HG02763 (cell line): ENCODE measurements around the gene SAYSD1.
A peak's percentile ranks its signal among the peaks of the same experiment; 100 is the strongest.
"Not testable (repeated sequence)": the region's sequence is repeated elsewhere in the genome, so short reads cannot be mapped to it uniquely, and the experiment has no call there.

ENCODE experiments used
- ATAC-seq: cut with Tn5 transposase; IDR thresholded peaks from one replicate; pipeline ENCODE4 v1.9.1; 2021; ENCODE audit warnings: mild to moderate bottlenecking, moderate library complexity; ENCODE audit not compliant: unreplicated experiment

SAYSD1 gene

GRCh38 chr6:39114704-39115599, at the start of gene SAYSD1:
SAYSD1 (minus strand) TSS chr6:39115186; CDS start chr6:39115089, 97 bp downstream.
- peak; percentile 92 for ATAC-seq

DNA sequence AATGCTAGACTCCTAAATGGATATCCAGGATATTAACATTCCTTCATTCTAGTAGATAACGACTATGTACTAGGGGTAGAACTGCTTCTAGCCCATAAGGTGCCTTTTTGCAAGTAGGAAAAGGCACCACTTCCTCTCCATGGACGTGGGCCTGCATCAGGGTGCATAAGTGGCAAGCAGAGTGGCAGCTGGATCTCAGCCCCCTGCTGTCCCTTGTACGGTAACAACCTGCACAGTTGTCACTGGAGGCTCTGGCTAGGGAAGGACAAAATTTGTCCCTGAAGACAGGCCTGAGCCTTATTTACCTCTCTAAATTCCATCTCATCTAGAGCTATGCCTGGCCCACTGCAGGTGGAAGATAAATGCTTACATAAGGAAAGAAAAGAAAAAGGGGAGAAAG, 42.5 kb upstream of the SAYSD1 start:
- ATAC-seq, result no peak

DNA sequence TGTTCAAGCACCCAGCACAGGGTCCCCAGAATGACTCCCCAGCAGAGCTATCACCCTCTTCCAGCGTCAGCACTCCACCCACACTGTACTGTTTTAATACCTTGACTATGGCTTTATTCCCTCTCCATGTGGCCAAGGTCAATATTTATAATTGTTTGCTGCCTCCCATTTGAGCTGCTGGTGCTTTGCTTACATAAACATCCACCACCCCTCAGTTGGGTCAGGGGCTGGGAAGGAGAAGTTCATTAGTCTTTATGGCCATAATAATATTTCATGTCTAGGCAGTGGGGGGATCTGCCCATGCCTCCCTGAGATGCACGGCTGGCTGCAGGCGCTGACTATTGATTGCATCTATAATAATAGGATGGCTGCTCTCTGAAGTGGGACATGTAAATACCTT, 41.8 kb upstream of the SAYSD1 start:
- no peak for ATAC-seq

- no peak for ATAC-seq
These were observed 39.7 kb upstream of the SAYSD1 start for GRCh38 chr6:39154705-39155104.

DNA sequence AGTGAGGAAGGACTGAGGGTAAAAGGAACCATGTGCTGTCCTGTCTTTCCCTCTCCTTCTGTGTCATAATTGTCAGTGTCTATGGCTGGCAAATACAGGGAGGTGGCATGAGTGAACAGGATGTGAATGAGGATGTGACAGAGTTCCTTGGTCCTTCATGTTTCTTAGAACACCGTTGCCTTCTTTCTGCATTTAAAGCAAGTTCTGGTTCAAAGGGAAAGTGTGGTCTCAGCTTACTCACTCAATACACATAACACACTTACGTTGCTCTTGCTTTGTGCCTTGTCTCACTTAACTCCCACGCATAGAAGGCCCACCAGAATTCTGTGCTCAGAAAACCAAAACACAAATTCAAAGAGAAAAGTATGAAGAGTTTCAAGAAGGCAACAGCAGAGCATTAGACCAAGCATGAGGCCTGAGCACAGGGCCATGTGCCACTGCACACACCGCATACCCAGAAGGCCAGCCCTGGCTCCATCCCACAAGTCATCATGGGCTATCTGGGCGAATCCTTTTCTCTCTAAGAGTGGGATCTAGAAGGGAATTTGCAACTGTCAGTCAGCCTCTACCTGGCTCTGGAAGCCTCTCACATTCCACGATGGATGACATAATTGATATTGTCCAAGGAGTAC, 38.9 kb upstream of the SAYSD1 start:
- ATAC-seq, result no peak

DNA sequence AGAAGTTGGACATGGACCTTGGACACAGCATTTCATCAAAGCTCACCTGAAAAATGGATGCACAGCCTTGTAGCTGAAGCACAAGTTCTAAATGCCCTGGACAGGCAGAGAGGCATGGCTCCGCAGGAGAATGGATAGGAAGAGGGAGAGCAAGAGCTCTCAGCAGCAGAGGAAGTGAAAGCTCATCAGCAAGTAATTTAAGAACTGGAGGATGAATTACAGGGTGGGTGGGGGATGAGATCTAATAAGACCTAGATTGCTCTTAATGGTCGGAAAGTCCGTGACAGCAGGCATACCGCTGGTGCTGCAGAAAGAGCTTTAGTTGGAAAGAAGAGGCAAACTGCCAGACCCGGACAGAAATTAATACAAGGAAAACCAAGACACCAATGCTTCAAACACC, 37.3 kb upstream of the SAYSD1 start:
- no peak for ATAC-seq

DNA sequence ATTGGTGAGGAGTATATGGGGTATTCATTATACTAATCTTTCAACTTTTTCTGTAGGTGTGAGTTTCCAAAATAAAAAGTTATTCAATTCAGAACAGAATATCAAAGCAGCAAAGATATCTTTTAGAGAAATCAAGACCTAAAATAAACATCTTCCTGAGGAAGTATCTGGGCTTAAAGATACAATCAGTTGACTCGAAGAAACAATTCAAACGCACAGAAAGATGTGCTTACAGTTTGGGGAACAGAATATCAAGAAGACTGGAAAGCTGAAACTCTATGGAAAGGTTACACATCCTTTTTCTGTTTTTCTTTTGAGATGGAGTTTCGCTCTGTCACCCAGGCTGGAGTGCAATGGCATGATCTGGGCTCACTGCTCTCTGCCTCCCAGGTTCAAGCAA, 36.2 kb upstream of the SAYSD1 start:
- ATAC-seq, result no peak

DNA sequence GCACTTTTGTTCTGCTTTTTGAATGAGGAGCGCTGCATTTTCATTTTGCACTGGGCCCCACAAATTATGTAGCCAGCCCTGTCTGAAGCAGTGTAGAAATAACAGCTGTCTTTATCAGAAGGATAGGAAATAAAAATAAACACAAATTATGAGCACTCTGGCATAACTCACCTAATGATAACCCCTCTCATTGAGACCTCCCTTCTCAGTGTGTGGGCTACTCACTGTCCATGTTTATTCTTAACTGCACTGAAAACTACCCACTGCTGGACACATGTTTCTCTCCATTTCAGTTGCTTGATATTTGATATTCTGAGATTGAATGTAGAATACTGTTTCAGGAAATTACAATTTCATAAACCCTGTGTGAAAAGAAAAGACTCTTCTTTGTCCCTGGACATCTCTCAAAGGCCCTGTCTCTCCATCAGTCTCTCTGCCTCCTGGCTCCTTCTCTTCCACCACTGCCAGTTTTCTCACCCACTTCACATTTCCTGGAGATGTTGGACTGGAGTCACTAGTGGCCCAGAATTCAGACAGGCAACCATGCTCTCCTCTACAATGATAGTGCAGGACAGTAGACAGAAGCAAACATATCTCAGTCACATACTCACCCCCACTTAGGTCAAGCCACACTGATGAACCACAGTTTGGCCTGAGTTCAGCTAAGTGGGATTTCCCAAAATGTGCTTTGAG, 29.6 kb upstream of the SAYSD1 start:
- no peak for ATAC-seq

DNA sequence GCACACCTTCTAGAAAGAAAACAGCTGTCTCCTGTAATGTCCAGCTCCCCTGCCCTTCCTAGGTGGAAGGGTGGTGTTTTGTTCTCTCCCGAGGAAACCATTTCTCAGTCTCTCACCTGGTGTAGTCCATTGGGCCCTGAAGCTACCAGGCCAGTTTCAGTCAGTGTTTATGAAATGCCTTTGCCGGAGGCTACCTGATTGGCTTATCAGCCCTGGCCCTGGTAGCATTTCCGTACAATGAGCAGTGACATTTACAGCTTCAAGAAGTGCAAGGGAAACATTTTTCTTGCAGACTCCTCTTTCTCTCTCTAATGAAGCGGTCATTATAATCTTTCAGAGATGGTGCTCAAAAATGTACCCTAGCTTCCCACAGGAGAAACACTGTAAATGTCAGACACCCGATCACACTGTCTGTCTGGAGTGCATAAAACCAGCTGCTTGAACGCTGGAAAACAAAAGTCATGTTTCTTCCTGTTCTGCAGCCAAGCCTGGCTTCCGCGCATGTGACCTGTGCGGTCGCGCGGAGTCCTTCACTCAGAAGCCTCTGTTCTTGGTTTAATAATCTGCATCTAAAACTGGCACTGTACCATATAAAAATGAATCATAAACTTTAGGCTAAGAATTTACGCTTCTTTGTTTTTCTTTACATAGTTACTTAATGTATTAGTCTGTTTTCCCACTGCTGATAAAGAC, 28.4 kb upstream of the SAYSD1 start:
- ATAC-seq, result no peak

DNA sequence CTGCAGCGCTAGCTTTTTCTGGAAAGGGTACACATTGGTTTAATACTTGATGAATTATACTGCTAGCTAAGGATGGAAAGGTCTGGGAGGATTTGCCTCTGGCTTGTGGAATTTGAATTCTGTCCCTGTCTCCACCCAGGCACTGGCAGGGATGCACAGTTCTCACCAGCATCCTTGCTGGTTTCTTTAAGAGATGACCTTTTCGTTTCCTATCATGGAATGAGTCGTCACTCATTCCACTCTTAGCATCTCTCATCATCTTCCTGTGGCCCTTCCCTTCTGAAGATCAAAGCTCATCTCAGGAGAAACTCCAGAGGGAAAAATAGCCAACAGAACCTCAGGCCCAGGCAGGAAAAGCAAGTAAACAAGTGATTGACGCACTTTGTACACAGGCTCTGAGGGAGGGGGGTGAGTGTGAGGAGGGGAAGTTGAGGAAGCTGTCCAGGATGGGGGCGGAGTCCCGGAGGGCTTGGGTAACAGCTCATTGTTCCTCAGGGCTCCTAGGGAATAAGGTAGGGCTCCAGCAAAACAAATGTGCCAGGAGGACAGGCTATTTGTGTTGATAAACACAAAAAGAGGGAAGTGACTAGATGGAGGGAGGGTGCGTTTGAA, 25.7 kb upstream of the SAYSD1 start:
- ATAC-seq, result no peak

DNA sequence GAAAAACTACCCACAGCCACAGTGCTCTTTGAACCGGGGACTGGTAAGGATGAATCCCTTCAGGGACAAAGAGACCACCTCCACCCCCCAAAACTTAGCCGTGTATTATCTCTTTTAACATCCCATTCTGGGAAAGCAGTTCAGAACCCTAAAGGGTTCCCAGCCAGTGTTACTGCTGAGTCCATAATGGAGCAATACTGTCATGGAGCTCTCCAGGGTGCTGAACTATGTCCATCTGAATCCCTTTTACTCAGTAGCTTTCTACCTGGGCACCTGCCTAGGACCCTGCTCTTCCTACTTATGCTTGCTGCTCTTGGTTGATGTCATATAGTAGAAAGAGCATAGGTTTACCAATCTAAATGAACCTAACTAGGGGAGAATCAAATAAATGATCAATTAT, 22.3 kb upstream of the SAYSD1 start:
- ATAC-seq, result no peak

DNA sequence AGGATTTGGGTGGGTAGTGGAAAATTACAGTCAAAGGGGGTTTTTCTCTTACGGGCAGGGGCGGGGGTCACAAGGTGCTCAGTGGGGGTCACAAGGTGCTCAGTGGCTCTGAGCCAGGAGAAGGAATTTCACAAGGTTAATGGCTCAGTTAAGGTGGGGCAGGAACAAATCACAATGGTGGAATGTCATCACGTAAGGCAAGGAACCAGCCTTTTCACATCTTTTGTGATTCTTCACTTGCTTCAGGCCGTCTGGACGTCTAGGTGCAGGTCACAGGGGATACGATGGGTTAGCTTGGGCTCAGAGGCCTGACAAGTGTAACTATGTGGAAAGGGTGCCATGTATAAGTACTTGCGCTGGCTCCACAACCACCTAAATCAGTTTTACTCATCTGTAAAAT, 21.2 kb upstream of the SAYSD1 start:
- not testable (repeated sequence) for ATAC-seq

DNA sequence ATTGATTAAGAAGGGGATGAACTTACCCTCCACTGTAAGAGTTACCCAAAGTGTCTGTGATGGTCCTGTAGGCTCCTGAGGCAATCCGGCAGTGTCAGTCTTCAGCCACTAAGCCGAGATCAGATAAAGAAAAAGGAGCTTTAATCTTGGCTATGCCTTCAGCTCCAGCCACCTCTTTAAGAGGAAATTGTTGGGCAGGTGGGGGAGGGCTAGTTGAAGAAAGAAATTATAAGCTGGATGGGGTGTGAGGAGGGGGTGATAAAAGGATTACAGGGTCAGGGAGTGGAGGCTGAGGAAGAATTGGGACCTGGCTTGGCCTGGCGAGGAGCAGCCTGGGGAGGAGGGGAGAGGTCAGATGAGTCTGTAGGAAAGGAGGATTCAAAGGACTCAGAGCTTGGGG, 19.8 kb upstream of the SAYSD1 start:
- not testable (repeated sequence) for ATAC-seq

DNA sequence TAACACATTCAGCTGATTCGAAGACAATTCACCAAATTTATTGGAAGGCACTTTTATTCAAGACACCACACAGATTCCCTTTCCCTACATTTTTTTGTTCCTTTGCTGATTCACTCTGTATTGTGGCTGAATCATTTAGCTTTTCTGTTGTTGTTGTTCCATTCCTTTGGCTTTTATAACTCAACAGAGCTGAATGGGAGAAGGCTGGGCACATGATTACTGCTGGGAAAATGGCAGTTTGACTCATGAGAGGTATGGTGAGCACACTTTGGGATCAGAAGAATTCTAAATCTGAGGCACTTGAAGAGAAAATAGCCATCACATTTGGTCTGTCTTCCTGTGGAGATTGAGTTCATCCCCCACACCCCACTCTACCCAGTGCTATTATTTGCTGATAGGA, 15.7 kb upstream of the SAYSD1 start:
- ATAC-seq, result no peak

- ATAC-seq, result no peak
These were observed 13.8 kb upstream of the SAYSD1 start for GRCh38 chr6:39128832-39129231.

DNA sequence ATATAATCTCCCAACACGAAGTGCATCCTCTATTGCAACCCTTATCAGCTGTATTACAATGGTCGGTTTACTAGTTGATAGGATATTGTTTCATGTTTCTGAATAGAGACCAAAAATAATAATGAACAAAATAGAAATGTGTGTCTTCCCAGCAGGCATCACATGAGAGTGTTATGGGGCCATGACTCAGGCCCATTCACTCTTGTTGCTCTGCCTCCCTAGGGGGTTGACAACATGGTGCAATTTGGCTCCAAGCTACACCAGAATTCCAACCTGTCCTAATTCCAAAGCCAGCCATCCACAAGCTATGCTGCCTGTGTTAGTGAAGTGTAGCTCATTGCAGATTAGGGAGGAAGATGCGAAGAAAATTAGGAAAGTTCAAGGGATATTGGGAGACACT, 13.1 kb upstream of the SAYSD1 start:
- no peak for ATAC-seq

GRCh38 chr6:39124114-39124513, 9.1 kb upstream of the SAYSD1 start:
- no peak for ATAC-seq

DNA sequence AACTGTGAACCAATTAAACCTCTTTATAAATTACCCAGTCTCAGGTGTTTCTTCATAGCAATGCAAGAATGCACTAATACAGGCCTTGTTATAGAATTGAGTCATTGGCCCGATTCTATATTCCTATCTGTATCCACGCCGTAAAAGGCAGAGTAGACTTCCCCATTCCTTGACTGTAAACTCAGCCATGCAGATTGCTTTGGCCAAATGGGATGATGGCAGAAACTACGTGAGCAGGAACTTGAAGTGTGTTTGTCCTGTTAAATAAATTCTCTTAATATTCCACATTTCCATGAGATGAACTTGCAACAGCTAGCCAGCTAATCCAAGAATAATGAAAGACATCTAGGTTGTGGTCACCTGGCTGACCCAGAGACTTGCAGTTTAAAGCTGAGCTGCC, 3.9 kb upstream of the SAYSD1 start:
- ATAC-seq, result no peak

DNA sequence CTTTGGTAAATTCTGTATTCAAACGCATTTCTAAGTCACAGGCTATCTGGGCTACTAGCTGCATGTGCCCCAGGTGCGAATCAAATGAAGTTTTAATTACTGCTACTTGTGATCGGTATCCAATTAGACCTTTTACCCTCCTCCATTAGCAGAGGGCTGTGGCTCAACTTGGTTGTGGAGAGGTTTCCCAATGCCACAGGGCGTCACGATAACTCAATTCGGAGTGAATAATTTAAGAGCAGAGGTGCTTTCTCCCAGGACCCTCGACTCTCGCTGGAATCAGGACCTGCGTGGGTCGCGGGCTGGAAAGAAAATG, 640 bp downstream of the SAYSD1 start:
- ATAC-seq, result peak; percentile 5

DNA sequence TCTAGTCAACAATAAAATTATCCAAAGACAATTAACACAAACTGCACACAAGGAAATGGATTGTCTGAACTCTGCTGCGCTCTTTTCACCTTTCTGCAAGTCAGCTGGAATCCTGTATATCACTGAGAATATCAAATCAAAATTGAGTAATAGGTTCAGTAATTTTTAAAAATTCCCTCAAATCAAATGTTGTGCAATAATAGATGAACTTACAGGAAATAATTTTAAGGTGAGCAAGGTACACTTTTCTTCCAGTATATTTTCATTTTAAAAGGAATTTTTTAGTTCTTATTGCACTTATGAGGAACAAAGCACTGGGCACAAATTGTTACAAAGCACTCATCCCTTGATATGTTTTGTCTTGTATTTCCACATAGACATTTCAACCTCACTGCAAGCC, 1.2 kb downstream of the SAYSD1 start:
- no peak for ATAC-seq

DNA sequence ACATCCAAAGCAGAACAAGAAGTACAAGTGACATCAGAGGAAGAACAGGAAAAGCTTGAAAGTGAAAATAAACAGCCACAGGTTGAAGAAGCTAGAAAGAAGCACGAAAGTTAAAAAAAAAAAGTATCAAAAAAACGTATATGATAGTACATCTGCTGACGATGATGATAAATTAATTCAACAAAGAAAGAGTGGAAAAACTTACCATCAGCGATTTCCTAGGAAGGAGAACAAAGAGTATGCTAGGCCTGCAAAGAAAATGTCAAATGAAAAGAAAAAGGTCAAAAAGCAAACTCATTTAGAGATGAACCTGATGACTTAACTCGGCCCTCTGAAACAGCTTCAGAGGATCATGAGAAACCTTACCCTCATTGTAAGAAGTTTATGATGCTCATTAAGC, 3.7 kb downstream of the SAYSD1 start:
- no peak for ATAC-seq
